GM12891 (cell line): ENCODE results near the gene LIX1L.

ENCODE experiments used
- POLR2A ChIP-seq: IDR thresholded peaks from 2 replicates; pipeline ENCODE4 v1.6.1; 2011; ENCODE audit warnings: low read depth, low read length, control low read depth
- POU2F2 ChIP-seq: IDR thresholded peaks from 2 replicates; pipeline ENCODE4 v1.6.1; 2011; ENCODE audit warnings: low read depth, mild to moderate bottlenecking, control low read depth, low read length, moderate library complexity

- TF ChIP-seq POU2F2, result peak; percentile 57; the same call in 1 of the 2 replicates
- peak; percentile 88 for TF ChIP-seq POLR2A
Observed at GRCh38 chr1:145997016-145997717, 39.4 kb upstream of the LIX1L start.
